Dermis blood vessel endothelial cell (primary cell): Measurements from ENCODE around the gene MGMT. TPM values are rescaled to one million over a fixed set of nuclear protein-coding genes. Genes with fewer than 3 reads are reported as not detected.

Experiments
- DNase-seq: peaks from one replicate; pipeline ENCODE4 v3.0.0; 2010
- total RNA-seq: library from RNA; depleted of rRNA; stranded (reverse); fragments of >200 nt; gene quantifications from 2 replicates; pipeline ENCODE4 v1.2.3, GENCODE V29; 2014

The MGMT gene
- total RNA-seq, 1 donor from 2014 or later, result 39.7 TPM

- no peak for DNase-seq
Observed at GRCh38 chr10:129497013-129497412, 30.0 kb downstream of the MGMT start.

GRCh38 chr10:129498680-129499079 lies 31.6 kb downstream of the MGMT start:
- no peak for DNase-seq

- no peak for DNase-seq
Observed at GRCh38 chr10:129500617-129501339, 33.7 kb downstream of the MGMT start.

GRCh38 chr10:129501652-129502436 lies 34.8 kb downstream of the MGMT start:
- no peak for DNase-seq

GRCh38 chr10:129502448-129502847 lies 35.4 kb downstream of the MGMT start:
- no peak for DNase-seq

GRCh38 chr10:129505500-129506075 lies 38.5 kb downstream of the MGMT start:
- DNase-seq, result no peak

GRCh38 chr10:129506101-129506797 lies 39.2 kb downstream of the MGMT start:
- DNase-seq, result no peak

- DNase-seq, result no peak
Observed at GRCh38 chr10:129507216-129507889, 40.3 kb downstream of the MGMT start.

- DNase-seq, result no peak
Observed at GRCh38 chr10:129509155-129509554, 42.1 kb downstream of the MGMT start.

- no peak for DNase-seq
Observed at GRCh38 chr10:129509835-129510234, 42.8 kb downstream of the MGMT start.

- no peak for DNase-seq
Observed at GRCh38 chr10:129511086-129511485, 44.0 kb downstream of the MGMT start.

GRCh38 chr10:129511758-129512157 lies 44.7 kb downstream of the MGMT start:
- DNase-seq, result no peak

GRCh38 chr10:129513312-129513711 lies 46.3 kb downstream of the MGMT start:
- no peak for DNase-seq

GRCh38 chr10:129514568-129515451 lies 47.8 kb downstream of the MGMT start:
- DNase-seq, result no peak

- DNase-seq, result no peak
Observed at GRCh38 chr10:129516846-129517679, 50.0 kb downstream of the MGMT start.

GRCh38 chr10:129517680-129518057 lies 50.6 kb downstream of the MGMT start:
- DNase-seq, result no peak

GRCh38 chr10:129518793-129519192 lies 51.8 kb downstream of the MGMT start:
- no peak for DNase-seq

- no peak for DNase-seq
Observed at GRCh38 chr10:129520440-129521080, 53.5 kb downstream of the MGMT start.

GRCh38 chr10:129521161-129522025 lies 54.4 kb downstream of the MGMT start:
- no peak for DNase-seq
